BJ (cell line): Measurements from ENCODE around the gene RCSD1. TPM values are rescaled to one million over a fixed set of nuclear protein-coding genes. Genes with fewer than 3 reads are reported as not detected.

ENCODE experiments used
- CTCF ChIA-PET: fragments of 350-600 bp; formaldehyde crosslinking; extraction: SDS; loops from one replicate; lab custom pipeline; 2021; ENCODE audit warnings: antibody characterized with exemption, inconsistent platforms; lab: Yijun Ruan, JAX
- POLR2A ChIA-PET: fragments of 300-600 bp; sonication (Branson Sonifier 250); formaldehyde crosslinking; extraction: SDS; loops from one replicate; lab custom pipeline; 2021; ENCODE audit warnings: antibody characterized with exemption; lab: Charles Lee
- DNase-seq: peaks from one replicate; pipeline ENCODE4 v3.0.0-alpha.2; 2011; ENCODE audit warnings: low read depth
- H3K27me3 ChIP-seq: 2 replicates; pipeline ENCODE4 v1.6.0; 2011; ENCODE audit warnings: low read length; ENCODE audit not compliant: control insufficient read depth, insufficient read depth
- H3K36me3 ChIP-seq: 2 replicates; pipeline ENCODE4 v1.5.1; 2011; ENCODE audit warnings: low read length; ENCODE audit not compliant: control insufficient read depth, insufficient read depth
- H3K4me3 ChIP-seq: 2 replicates; pipeline ENCODE4 v1.5.1; 2011; ENCODE audit warnings: low read depth, mild to moderate bottlenecking, control low read depth, low read length
- polyA plus RNA-seq: library from polyadenylated mRNA; depleted of rRNA; stranded (reverse); fragments of >200 nt; gene quantifications from 2 replicates; pipeline ENCODE4 v1.2.3, GENCODE V29; 2011
- TF ChIP-seq, protein P1 (sequence below): IDR thresholded peaks from 2 replicates; pipeline ENCODE4 v1.5.1; 2011; ENCODE audit warnings: low read depth, mild to moderate bottlenecking, control low read depth, inconsistent platforms, low read length, moderate library complexity; ENCODE audit not compliant: insufficient read depth

Gene RCSD1
- polyA plus RNA-seq, 1 experiment, result not detected

DNA sequence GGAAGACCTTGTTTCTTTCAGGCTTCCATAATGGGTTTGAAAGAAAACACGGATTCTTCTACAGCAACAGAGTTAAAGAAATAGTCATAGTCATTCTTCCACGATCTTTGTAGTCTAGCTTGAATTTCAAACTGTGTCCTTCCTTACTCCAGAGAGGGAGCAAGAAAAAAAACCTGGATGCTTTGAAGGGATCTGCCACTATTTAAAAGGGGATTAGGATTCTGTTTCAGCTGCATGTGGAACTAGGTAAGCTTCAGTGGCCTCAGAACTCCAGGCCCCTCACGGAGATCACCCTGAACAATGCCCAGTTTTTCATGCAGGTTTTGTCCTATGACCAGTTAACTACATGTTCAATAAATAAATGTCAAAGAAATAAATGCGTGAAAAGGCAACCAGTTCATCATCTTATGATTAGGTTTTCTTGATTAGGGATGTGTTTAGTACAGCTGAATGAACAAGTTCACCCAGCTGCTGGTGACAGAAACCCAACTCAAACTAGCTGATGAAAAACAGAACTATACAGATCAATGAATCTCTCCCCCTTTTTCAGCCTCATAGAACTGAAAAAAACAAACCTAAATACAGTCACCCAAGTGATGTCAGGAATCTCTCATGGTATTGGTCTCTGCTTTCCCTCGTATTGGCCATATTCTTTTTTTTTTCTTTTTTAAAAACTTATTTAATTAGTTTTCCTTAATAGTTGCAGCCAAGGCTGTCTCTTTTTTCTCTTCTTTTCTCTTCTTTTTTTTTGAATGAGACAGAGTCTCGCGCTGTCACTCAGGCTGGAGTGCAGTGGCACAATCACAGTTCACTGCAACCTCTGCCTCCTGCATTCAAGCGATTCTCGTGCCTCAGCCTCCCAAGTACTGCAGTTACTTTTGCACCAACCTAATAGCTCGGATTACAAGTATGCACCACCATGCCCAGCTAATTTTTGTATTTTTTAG is 77.2 kb downstream of the RCSD1 start:
- TF ChIP-seq, protein P1, sequence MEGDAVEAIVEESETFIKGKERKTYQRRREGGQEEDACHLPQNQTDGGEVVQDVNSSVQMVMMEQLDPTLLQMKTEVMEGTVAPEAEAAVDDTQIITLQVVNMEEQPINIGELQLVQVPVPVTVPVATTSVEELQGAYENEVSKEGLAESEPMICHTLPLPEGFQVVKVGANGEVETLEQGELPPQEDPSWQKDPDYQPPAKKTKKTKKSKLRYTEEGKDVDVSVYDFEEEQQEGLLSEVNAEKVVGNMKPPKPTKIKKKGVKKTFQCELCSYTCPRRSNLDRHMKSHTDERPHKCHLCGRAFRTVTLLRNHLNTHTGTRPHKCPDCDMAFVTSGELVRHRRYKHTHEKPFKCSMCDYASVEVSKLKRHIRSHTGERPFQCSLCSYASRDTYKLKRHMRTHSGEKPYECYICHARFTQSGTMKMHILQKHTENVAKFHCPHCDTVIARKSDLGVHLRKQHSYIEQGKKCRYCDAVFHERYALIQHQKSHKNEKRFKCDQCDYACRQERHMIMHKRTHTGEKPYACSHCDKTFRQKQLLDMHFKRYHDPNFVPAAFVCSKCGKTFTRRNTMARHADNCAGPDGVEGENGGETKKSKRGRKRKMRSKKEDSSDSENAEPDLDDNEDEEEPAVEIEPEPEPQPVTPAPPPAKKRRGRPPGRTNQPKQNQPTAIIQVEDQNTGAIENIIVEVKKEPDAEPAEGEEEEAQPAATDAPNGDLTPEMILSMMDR, result no peak
- ChIA-PET POLR2A (no interaction called here), CTCF (interaction anchor here (0.6 to 1.4 kb wide), 5 partner anchors 10 to 376 kb away, joined by 3 to 5 read pairs (median 3); no protein-coding TSS in a partner anchor)
- H3K4me3 ChIP-seq, result no peak overlapping the region
- H3K36me3 ChIP-seq, result no peaks in the 10 kb centered on the region
- no peak for DNase-seq
- peaks cover 10% of the 10 kb centered on the region for H3K27me3 ChIP-seq

DNA sequence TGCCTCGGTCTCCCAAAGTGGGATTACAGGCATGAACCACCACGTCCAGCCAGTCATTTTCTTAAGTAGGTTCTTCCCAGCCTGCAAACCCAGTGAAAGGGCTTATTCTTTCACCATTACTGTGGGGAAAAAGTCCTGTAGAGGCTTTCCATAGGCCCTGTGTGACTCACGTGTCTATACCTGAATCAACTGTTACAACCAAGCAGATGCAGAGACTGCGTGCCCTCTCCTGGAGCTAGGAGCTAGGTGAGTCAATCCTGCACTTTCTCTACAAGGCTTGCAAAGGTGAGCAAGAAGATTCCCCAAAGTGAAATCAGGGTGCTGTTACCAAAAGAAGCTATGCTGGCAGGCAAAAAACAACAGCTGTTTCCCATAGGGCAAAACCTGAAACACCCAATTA is 77.9 kb downstream of the RCSD1 start:
- ChIA-PET POLR2A (no interaction called here), CTCF (interaction anchor here (1.1 to 1.4 kb wide), 3 partner anchors 10 to 375 kb away, joined by 3 to 5 read pairs (median 3); no protein-coding TSS in a partner anchor)
- no peak for DNase-seq
- TF ChIP-seq, protein P1, result no peak
- Histone ChIP-seq H3K36me3 (no peaks in the 10 kb centered on the region), H3K27me3 (peaks cover 12% of the 10 kb centered on the region), H3K4me3 (no peak overlapping the region)

GRCh38 chr1:167708940-167709389 is 78.9 kb downstream of the RCSD1 start:
- Histone ChIP-seq H3K4me3 (no peak overlapping the region), H3K36me3 (no peaks in the 10 kb centered on the region), H3K27me3 (peaks cover 11% of the 10 kb centered on the region)
- CTCF ChIA-PET, result interaction anchor here (1.0 kb wide), 1 partner anchor 12 kb away, joined by 3 read pairs; no protein-coding TSS in a partner anchor
- TF ChIP-seq, protein P1, result no peak
- DNase-seq, result no peak
- POLR2A ChIA-PET, result no interaction called here

- CTCF ChIA-PET, result no interaction called here
- POLR2A ChIA-PET, result no interaction called here
- no peaks in the 10 kb centered on the region for H3K36me3 ChIP-seq
- DNase-seq, result no peak
- TF ChIP-seq, protein P1, result no peak
- H3K27me3 ChIP-seq, result peaks cover 6% of the 10 kb centered on the region; the same call in 1 of the 2 replicates
- H3K4me3 ChIP-seq, result no peak overlapping the region
Measured at GRCh38 chr1:167710836-167711235, 80.8 kb downstream of the RCSD1 start.

- TF ChIP-seq, protein P1, result no peak
- H3K27me3 ChIP-seq, result peaks cover 6% of the 10 kb centered on the region; the same call in 1 of the 2 replicates
- CTCF ChIA-PET, result interaction anchor here (1.0 kb wide), 1 partner anchor 49 kb away, joined by 3 read pairs; no protein-coding TSS in a partner anchor
- H3K4me3 ChIP-seq, result no peak overlapping the region
- no peak for DNase-seq
- no peaks in the 10 kb centered on the region for H3K36me3 ChIP-seq
- POLR2A ChIA-PET, result no interaction called here
Measured at GRCh38 chr1:167711797-167712196, 81.8 kb downstream of the RCSD1 start.
